Left lobe of liver (tissue), 2 donors: ENCODE results near the gene SAA1. TPM values are rescaled to one million over a fixed set of nuclear protein-coding genes. Genes with fewer than 3 reads are reported as not detected.
"Not testable (repeated sequence)": the region's sequence is repeated elsewhere in the genome, so short reads cannot be mapped to it uniquely, and the experiment has no call there.

Experiments used
- ATAC-seq: fragments of 200-7000 bp; cut with Tn5 transposase; one replicate; pipeline ENCODE4 v1.9.1; 2020; ENCODE audit warnings: mild to moderate bottlenecking, moderate library complexity
- DNase-seq: peaks from one replicate; pipeline ENCODE4 v3.0.0-alpha.2; 2020; ENCODE audit warnings: low spot score
- total RNA-seq: library from RNA; stranded (reverse); gene quantifications from one replicate; pipeline ENCODE4 v1.2.1, GENCODE V29; 2021
- donor health status: DM: no; HTN: no; CAD: no; lungs with moderate emphysema.
- donor health status: DM: no; HTN: yes; CAD: no.

Gene SAA1
- total RNA-seq, 1 donor from 2014 or later, result 34,062 TPM

DNA sequence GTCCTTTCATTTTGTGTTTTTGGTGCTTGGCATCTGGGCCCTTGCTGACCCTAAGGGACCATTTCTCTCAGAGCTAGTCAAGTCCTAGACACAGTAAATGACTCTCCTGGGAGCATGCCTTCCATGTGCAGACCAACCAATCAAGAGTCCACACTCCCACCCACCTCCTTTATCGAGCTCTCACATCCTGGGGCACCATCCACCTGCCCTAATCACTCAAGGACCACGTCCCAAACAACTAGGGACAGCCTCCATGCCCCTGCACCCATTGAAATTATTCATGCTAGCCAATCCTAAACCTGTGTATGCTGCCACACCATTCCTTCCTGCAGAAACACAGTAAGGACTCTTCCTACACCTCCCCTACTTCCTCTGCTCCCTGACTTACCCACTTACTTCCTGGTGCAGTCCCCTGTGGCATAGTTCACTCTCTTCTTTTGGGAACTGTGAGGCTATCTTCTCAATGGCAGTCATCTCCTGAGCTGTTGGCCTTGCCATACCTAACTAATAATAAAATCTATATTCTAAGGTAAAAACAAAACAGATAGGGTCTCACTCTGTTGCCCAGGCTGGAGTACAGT, 11.2 kb upstream of the SAA1 start:
- ATAC-seq (no peak), DNase-seq (no peak)

DNA sequence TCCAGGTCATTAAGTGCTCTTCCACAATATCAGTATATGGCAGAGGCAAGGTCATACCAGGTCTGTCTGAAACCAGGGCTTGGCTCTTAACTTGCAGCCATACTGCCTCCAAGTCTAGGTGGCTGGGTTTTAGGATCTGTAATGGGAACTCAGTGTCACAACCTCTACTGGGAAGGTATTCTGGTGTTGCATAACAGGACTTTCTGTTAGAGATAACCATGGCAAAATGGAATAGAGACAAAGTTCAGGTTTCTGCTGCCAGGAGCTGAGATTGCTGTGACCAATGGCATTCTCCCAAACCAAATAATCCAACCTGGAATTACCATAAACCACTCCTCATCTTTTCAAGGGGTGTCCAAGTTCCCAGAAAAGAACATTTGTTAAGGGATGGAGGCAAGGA, 6.8 kb upstream of the SAA1 start:
- ATAC-seq (peak; percentile 85), DNase-seq (peak; percentile 75)

- DNase-seq, result no peak
Observed at GRCh38 chr11:18261721-18262120, 4.3 kb upstream of the SAA1 start.

DNA sequence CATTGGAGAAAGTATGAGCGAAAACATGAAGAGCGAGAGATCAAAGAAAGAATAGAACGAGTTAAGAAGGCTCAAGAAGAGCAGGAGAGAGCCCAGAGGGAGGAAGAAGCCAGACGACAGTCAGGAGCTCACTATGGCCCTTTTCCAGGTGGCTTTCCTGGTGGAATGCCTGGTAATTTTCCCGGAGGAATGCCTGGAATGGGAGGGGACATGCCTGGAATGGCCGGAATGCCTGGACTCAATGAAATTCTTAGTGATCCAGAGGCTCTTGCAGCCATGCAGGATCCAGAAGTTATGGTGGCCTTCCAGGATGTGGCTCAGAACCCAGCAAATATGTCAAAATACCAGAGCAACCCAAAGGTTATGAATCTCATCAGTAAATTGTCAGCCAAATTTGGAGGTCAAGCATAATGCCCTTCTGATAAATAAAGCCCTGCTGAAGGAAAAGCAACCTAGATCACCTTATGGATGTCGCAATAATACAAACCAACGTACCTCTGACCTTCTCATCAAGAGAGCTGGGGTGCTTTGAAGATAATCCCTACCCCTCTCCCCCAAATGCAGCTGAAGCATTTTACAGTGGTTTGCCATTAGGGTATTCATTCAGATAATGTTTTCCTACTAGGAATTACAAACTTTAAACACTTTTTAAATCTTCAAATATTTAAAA, 3.2 kb upstream of the SAA1 start:
- not testable (repeated sequence) for ATAC-seq

More at GRCh38 chr11:18261721-18262120, 4.3 kb upstream of the SAA1 start:
- ATAC-seq, result no peak

GRCh38 chr11:18264035-18264434, 2.0 kb upstream of the SAA1 start:
- no peak for ATAC-seq
- no peak for DNase-seq

More for the DNA sequence above, 3.2 kb upstream of the SAA1 start:
- DNase-seq, result not testable (repeated sequence)

- ATAC-seq (no peak), DNase-seq (no peak)
Observed at GRCh38 chr11:18264677-18265555, 1.1 kb upstream of the SAA1 start.

DNA sequence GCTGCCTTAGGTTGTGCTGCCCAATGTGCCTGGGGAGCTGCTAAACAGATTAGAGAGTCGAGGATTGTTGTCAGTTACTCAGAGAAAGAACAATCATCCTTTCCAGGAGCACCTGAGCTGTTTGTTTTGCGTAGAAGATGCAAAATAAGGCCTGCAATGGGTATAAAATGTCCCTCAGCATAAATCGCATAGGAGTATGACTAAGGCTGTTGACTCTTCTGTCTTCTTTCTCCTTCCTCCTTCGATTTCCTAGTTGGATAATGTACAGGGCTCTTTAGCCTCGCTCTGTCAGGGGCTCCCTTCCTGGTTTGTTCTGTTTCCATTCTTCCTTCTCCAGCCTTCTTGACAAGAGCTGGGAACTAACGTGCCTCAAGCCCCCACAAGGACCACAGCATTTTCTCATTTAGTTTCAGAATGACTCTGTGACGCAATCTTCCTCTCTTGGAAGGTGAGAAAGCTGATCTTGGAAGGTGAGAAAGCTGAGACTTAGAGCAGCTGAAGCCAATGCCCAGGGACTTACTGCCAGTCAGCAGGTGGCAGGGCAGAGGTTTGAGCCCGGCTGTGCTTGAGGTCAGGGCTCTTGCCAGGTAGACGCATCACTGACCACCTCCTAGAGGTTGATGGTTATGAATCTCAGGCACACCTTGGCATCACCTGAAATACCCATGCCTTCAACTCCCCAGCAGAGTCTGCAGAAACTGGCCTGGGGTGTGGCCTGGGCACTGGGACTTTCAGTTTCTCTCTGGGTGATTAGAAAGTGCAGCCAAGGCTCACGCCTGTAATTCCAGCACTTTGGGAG, 1.5 kb downstream of the SAA1 start:
- not testable (repeated sequence) for DNase-seq
- ATAC-seq, result peak; percentile 63

- ATAC-seq, DNase-seq: not testable (repeated sequence)
Observed at GRCh38 chr11:18269252-18269651, 3.2 kb downstream of the SAA1 start.

GRCh38 chr11:18270102-18270501, 4.0 kb downstream of the SAA1 start:
- ATAC-seq, result peak; percentile 55
- no peak for DNase-seq

DNA sequence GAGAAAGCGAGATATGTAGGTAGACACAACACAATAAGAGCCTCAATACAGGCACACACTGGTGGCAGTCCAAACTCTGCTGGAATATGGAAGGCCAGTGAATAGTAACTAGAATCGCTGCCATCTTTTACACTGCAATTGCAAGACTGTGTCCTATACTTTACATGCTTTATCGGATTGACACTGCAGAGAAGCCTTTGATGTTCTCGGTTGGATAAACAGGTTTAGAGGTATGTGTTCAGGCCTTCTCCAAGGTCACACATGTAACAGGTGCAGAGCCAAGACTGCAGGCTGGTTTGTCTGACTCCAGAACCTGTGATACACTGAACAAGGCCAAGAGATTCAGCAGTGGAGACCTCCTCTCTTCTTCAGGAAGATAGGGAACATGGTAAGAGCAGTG, 5.1 kb downstream of the SAA1 start:
- ATAC-seq (no peak), DNase-seq (no peak)

DNA sequence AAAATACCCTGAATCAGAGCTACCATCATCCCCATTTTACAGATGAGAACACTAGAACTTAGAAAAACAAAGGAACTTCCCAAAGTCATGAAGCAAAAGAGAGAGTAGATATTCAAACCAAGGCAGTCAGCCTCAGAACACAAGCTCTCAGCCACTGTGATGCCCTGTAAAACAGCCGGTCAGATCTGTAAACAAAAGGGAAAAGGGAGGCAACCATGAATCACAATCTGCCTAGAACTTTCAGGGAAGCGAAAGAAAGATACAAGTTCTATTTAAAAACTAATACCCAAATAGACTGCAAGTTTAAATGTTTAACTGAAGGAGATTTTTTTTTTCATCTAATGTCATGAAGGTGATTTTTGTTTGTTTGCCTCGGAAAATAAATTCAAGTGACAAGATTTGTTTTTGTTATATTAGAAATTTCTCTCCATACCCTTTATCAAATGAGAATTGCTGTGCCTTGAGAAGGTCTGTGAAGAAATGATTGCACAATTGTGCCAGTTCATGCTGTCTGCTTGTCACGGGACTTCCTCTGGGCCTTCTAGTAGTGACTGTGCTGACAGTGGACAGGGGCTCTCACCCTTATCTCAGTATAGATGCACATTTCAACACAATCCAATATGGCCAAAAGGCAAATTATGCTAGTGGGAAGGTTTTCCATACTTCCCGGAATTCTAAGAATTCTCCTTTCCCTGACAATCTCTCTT, 11.7 kb downstream of the SAA1 start:
- ATAC-seq (peak; percentile 47), DNase-seq (no peak)

- ATAC-seq (no peak), DNase-seq (no peak)
Observed at GRCh38 chr11:18280438-18281045, 14.5 kb downstream of the SAA1 start.

DNA sequence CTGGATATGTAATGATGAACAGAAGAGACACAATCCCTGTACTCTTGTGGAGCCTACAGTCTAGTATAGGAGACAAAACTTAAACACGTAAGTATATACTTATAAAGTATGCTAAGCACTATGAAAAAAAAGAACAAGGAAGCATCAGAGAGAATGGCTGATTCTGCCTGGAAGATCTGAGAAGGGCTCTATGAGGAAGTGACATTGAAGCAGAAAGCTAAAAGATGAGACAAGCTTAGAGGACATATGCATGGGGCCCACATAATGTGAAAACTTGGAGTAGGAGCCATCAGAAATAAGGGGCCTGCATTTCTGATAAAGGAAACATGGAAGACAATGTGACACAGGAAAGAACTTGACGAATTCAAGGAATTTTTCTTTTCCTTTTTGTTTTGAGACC, 16.6 kb downstream of the SAA1 start:
- DNase-seq, result no peak
- no peak for ATAC-seq

DNA sequence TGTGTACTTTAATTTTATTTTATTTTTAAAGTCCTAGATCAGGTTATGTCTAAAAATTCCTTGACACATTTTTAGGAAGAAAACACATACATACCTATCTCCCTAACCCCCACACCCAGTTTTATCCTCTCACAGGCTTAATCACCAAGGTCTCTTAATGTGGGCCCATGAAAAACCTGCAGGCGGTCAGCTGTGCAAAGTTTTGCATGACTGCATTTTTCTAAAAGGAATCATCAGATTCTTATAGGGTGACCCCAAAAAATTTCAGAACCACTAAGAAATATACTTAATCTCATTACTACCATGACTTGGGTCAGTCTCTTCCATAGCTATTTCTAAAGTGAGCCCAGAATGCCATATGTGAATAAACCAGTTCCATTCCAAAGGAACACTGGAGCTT, 19.8 kb downstream of the SAA1 start:
- DNase-seq, result no peak
- ATAC-seq, result no peak

DNA sequence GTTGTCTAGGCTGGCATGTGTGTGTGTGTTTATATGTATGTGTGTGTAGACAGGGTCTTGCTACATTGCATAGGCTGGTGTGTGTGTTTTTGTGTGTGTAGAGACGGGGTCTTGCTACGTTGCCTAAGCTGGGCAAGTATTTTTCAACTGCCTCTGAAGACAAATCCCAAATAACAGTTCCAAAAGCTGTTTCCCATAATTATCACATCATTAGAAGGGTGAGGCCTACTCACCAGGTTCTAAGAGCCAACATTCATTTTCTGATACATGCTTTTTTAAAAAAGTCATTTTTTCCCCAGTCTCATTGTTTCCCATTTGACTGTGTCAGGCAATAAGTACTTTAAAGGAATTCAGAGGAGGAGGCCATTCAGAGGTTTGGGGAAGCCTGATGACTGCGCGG, 22.8 kb downstream of the SAA1 start:
- no peak for DNase-seq
- no peak for ATAC-seq

GRCh38 chr11:18294862-18295261, 28.8 kb downstream of the SAA1 start:
- ATAC-seq (no peak), DNase-seq (no peak)

DNA sequence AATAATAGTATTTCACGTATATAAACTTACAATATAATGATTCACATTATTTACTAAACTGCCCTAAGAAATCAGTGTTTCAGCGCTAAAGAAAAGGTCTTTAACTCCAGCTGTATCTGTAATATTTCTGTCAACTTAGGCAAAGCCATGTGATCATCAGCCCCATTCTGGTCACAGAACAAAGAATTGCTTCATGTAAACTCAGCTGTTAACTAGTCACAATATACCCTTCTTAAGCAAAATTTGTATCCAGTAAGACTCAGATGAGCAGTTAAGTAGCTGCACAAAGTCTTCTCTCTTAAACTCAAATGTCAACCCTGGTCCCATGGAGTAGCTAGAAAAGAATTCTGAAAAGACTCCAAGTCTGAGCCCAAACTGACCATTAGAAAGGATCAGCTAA, 29.3 kb downstream of the SAA1 start:
- no peak for ATAC-seq
- no peak for DNase-seq

- ATAC-seq (no peak), DNase-seq (no peak)
Observed at GRCh38 chr11:18299721-18300120, 33.7 kb downstream of the SAA1 start.

GRCh38 chr11:18304745-18305144, 38.7 kb downstream of the SAA1 start:
- ATAC-seq, result peak; percentile 65
- DNase-seq, result no peak
